ENCODE measurements around the gene UBASH3B.

UBASH3B gene

GRCh38 chr11:122679466-122679865 is 23.9 kb downstream of the UBASH3B start:
- DNase-seq (ENCODE audit: low spot score): no peak

DNA sequence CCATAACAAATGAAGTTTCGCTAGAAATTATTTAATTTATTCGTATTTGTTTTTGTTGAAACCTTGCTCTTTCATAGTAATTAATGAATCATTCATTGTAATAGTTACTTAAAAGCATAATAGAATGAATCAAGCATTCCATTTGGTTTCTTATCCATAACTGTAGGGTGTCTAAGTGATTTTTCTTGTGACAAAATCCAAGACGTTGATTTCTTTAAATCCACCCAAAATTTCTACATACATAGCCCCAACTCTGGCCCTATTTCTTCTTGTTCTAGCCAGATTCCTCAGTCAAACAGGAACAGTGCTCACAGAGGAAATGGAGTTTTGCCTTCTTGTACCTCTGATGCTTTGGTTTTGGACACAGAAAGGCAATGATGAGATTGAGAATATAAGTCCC is 25.5 kb downstream of the UBASH3B start:
- DNase-seq (ENCODE audit: low spot score): no peak

DNA sequence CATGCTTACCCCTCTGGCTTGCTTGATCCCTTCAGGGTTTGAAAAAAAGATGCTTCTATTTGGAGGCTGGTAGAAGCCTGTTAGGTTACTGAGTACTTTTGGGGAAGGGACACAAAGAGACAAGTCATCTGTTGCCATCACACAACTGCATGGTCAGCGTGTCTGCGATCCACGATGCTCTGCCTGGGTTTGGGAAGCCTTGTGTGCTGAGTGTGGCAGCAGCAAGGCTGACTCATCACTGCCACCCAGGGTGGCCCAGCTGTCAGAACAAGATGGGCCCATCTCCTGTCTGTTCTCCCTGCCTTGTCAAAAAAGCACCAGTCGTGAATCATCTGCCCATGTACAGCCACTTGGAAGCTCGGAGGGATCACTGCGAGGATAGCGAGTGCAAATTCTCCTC is 26.2 kb downstream of the UBASH3B start:
- no peak for DNase-seq (ENCODE audit: low spot score)

GRCh38 chr11:122682464-122682863 is 26.9 kb downstream of the UBASH3B start:
- DNase-seq (ENCODE audit: low spot score): no peak

- DNase-seq (ENCODE audit: low spot score): no peak
Measured at GRCh38 chr11:122685041-122685440, 29.5 kb downstream of the UBASH3B start.

DNA sequence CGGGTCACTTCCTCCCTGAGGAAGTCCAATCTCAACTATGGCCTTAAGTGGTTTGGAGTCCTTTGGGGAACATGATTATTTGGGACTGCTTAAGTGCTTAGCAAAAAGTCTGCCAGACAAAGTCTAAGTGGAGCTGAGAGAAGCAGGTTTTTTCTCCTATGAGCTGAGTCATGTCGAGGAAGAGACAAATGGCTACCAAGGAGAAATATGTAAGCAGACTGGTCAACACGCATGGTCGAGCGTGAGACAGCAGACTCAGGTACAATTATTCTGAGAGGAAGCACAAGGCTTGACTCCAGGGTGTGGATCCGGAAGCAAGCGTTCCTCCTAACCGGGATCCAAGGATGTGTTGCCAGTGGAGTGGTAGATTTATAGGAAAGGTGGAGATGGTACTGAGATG is 30.6 kb downstream of the UBASH3B start:
- DNase-seq (ENCODE audit: low spot score): no peak

DNA sequence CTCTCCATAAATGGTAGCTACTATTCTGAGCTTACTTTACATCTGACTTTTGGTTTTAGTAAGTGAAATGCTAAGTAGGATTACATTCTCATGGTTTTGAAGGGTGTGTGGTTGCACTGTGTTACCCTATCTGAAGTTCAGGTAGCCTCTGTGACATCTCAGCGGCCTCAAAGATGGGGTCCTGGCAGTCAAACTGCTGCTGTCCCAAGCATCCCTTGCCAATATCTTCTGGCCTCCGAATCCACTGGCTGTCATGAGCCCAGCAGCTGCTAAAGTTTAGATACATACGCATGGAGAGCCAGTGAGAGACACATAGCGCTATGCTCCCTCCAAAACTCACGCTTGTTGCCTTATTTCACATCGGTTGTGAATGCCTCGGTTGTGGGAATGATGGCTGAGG is 34.9 kb downstream of the UBASH3B start:
- no peak for DNase-seq (ENCODE audit: low spot score)

- DNase-seq (ENCODE audit: low spot score): no peak
Measured at GRCh38 chr11:122690801-122691548, 35.5 kb downstream of the UBASH3B start.

DNA sequence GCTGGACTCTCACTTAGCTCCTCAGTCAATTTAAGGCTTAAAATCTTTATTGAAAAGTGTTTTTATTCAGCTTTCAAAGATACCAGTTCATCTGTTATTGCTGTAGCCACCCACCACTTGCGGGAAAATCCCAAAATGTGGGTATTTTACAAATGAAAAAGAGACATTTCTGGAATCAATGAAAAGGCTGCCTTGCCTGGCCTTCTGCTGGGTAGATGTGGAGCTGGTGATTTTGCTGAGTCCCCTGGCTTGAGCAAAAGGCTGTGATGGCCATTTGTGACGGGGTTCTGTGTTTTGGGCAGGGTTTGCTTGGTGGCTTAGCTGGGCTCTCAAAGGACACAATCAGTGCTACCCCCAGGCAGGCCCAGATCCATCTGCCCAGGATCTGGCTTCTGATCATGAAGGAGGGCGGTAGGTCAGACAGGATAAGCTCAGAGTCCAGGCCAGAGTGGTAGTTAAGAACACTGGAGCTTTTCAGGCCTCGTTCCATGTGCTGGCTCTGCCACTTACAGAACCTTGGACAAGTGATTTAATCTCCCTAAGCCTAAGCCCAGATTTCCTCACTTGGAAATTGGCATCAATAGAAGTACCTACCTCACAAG is 36.1 kb downstream of the UBASH3B start:
- no peak for DNase-seq (ENCODE audit: low spot score)

DNA sequence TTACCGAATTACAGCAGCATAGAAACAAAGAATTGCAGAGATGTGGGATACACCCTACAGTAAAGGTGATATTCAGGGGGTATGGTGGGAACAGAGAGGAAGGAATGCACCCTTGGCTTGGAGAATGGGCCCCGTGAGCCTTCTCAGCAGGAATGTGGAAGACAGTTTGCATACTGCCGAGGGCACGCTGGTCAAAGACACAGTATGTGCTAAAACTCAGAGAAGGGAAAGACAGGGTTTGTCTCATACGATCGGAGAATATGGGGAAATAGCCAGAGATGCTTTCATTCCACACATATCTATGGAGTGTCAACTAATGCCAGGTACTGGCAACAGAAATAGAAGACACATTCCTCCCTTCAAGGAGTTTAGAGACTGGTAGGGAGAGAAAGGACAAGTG is 36.9 kb downstream of the UBASH3B start:
- DNase-seq (ENCODE audit: low spot score): no peak

- DNase-seq (ENCODE audit: low spot score): no peak
Measured at GRCh38 chr11:122695076-122695615, 39.6 kb downstream of the UBASH3B start.

DNA sequence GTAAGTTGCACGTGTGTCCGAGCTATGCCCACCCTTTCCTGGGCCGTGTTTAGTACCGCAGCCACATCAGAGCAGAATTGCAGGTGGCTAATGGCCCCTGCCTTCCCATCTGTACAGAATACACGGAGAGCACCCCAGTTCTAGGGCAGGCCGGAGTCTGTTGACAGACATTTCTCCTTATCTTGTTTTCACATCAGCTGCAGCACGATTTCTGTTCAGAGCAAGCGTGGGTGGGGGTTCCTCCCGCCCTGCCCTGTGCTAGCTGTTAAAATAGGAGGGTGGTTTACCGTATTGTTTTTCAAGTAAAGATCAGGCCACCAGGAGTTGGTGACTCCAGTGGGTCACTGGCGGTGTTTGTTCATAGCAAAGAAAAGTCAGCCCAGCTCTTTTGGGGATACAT is 41.1 kb downstream of the UBASH3B start:
- DNase-seq (ENCODE audit: low spot score): no peak

- no peak for DNase-seq (ENCODE audit: low spot score)
Measured at GRCh38 chr11:122697636-122698167, 42.2 kb downstream of the UBASH3B start.

DNA sequence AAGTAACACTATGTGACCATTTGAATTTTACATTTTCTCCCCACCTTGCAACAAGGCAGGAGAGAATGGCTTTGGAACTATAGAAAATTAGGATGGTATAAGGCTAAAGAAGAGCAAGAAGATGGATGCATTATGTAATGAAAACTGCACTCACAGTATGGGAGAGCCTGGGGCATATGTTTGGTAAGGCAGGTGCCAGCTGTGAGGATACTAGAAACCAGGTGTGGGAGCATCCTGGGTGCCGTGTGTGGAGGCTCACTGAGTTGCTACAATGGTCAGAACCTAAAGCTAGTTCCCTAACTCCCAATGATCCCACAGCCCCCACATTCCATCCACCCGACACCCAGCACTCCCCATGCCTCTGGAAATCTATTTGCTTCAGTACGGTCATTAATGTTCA is 42.9 kb downstream of the UBASH3B start:
- DNase-seq (ENCODE audit: low spot score): no peak

GRCh38 chr11:122700666-122701065 is 45.1 kb downstream of the UBASH3B start:
- no peak for DNase-seq (ENCODE audit: low spot score)

DNA sequence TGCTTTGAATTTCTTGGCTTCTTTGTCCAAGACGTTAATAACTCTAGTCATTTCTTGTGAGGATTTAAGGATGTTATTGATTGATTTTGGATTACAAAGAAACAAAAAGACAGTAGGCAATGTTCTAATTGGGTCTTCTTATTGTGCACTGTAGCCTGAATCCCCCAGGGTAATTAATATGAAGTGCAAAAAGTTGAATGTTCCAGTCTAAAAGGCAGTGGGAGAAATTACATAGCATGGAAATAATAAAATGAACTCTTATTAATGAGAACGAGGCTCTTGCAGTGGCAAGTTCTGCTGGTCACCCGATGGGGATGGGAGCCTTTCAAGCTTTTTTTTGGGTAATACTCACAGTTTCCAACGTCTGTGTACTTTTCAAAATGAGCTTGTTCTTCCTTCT is 45.6 kb downstream of the UBASH3B start:
- no peak for DNase-seq (ENCODE audit: low spot score)

- DNase-seq (ENCODE audit: low spot score): no peak
Measured at GRCh38 chr11:122703541-122704272, 48.2 kb downstream of the UBASH3B start.

GRCh38 chr11:122705396-122705795 is 49.9 kb downstream of the UBASH3B start:
- no peak for DNase-seq (ENCODE audit: low spot score)

- no peak for DNase-seq (ENCODE audit: low spot score)
Measured at GRCh38 chr11:122706291-122707088, 51.0 kb downstream of the UBASH3B start.

GRCh38 chr11:122707111-122707510 is 51.6 kb downstream of the UBASH3B start:
- no peak for DNase-seq (ENCODE audit: low spot score)

- DNase-seq (ENCODE audit: low spot score): no peak
Measured at GRCh38 chr11:122707901-122708300, 52.4 kb downstream of the UBASH3B start.
